Head of caudate nucleus (tissue), 42 donors: ENCODE measurements around the gene DNAJC5.
A peak's percentile ranks its signal among the peaks of the same experiment; 100 is the strongest.
"Not testable (repeated sequence)": the region's sequence is repeated elsewhere in the genome, so short reads cannot be mapped to it uniquely, and the experiment has no call there.

Experiments used
- DNase-seq, 42 donors: peaks; one replicate each; pipeline versions ENCODE4 v3.0.0 to v3.0.0-alpha.2; 2020 to 2021; ENCODE audit warnings: mixed read lengths in 7 of 42
- intact Hi-C: fragments of 100-400 bp; cut with DNase I; formaldehyde crosslinking; loops from one replicate; pipeline ENCODE4 v1.15.0; 2022

DNAJC5 gene

GRCh38 chr20:63880901-63881300 is 14.0 kb upstream of the DNAJC5 start:
- DNase-seq, intact Hi-C loops: not testable (repeated sequence)

- no peak for DNase-seq
- intact Hi-C loops, result no loop called here
Measured at GRCh38 chr20:63881451-63882226, 13.3 kb upstream of the DNAJC5 start.

- intact Hi-C loops, result no loop called here
- no peak for DNase-seq
Measured at GRCh38 chr20:63882257-63883200, 12.4 kb upstream of the DNAJC5 start.

- no peak for DNase-seq
- intact Hi-C loops, result no loop called here
Measured at GRCh38 chr20:63883201-63883593, 11.7 kb upstream of the DNAJC5 start.

- DNase-seq, result peak in 1 of 42 donors; percentile 20
- intact Hi-C loops, result no loop called here
Measured at GRCh38 chr20:63884506-63885263, 10.2 kb upstream of the DNAJC5 start.

- intact Hi-C loops, result no loop called here
- no peak for DNase-seq
Measured at GRCh38 chr20:63885264-63886053, 9.5 kb upstream of the DNAJC5 start.

DNA sequence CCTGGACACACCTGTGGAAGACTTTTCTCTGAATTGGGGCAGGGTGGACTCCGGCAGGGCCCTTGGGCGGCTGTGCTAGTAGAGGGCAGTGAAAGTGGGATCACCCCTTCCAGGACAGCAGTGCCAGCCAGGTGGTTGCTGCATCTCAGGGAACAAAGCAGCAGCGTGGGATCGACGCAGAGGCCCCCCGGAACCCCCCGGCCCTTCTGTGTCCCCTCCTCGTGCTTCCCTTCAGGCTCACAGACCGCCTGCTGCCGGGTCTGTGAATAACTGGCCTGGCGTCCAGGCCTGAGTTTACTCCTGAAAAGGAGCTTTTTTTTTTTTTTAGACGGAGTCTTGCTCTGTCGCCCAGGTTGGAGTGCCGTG is 8.9 kb upstream of the DNAJC5 start:
- intact Hi-C loops, result no loop called here
- no peak for DNase-seq

- intact Hi-C loops, result no loop called here
- DNase-seq, result no peak
Measured at GRCh38 chr20:63886921-63887320, 8.0 kb upstream of the DNAJC5 start.

DNA sequence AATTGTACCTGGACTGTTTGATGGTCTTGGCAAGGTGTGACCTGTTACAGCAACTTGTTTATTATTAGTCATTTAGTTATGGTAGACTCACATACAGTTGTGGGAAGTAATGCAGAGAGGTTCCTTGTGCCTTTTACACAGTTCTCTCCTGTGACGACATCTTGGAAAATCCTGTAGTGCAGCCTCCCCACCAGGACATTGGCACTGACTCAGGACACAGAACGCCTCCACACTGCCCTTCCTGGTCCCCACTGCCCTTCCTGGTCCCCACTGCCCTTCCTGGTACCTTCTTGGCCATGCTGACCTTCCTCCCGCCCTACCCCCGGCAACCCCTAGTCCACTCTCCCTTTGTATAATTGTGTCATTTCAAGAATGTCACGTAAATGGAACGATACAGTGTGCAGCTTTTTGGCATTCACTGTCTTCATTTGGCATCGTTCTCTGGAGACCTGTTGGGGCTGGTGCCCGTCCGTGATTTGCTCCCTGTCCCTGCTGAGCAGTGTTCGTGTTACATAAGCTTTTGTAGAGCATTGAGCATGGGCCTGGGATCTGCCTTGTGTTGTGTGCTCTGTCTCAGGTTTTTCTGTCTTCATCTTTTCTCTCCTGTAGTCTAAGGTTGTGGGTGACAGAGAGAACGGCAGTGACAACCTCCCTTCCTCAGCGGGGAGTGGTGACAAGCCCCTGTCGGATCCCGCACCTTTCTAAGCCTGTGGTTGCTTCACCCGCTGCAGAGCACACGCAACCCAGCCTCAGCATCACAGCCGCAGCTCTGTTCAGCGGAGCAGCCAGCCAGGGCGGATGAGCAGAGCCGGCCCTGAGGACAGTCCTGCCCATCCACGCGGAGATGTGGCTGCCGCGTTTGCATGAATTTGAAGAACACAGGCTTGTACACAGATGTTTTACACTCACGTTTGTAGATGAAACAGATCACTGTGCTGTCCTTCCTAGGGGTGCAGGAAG is 5.4 kb upstream of the DNAJC5 start:
- DNase-seq, result peak in 19 of 42 donors; percentile 7 to 61 (median 33)
- intact Hi-C loops, result no loop called here

DNA sequence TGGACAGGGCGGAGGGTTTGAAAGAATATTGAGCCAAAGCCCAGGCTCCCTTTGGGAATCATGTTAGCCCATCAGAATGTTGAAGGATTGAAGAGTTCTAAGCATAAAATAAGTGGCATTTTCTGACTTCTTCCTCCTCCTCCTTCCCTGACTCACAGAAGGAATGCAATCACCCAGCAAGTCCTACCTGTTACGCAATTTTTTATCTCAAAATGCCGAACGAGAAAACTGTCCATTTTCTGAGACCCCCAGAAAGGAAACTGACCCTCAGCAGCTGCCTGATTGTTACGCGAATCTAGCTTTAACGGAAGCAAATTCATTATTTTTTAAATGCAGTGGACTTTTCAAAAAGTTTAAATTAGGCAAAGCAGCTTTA is 4.7 kb upstream of the DNAJC5 start:
- intact Hi-C loops, result no loop called here
- no peak for DNase-seq

GRCh38 chr20:63890616-63891015 is 4.3 kb upstream of the DNAJC5 start:
- intact Hi-C loops, result no loop called here
- no peak for DNase-seq

DNA sequence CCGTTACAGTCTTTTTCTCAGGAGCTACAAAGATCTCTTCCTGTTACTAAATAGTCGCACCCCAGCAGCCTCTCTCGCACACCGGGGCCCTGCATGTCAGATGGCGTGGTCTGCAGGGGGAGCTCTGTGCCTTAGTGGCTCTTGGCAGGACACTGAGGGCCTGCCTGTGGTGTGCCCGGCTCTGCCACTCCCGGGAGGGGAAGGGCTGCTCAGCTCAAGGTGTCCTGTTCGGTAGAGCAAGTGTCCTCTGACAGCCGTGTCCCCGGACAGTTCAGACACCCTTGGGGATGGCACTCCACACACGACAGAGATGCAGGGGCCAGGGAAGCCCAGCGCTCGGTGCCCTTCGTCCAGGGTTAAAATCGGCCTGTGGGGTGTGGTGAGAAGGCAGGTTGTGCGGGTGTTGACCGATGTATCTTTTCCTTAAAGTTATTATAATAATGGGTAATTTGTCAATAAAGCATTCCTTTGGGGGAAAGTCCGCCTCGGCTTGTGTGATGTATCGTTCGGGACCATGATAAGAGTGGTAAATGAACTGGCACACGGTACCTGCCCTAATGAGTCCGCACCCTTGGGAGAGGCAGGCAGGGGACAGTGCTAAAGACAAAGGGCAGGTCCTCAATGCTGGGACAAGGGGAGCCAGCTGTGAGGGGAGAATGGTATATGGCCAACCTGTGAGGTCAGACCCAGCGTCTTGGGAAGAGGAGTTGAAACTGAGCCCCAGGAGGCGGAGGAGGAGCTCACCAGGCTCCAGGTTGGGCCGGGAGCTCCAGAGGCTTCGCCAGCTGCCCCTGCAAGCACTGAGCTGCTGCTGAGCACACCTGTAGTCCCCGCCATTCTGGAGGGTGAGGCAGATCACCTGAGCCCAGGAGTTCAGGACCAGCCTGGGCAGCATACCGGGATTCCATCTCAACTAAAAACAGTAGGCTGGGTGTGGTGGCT is 3.6 kb upstream of the DNAJC5 start:
- intact Hi-C loops, result no loop called here
- DNase-seq, result no peak

DNA sequence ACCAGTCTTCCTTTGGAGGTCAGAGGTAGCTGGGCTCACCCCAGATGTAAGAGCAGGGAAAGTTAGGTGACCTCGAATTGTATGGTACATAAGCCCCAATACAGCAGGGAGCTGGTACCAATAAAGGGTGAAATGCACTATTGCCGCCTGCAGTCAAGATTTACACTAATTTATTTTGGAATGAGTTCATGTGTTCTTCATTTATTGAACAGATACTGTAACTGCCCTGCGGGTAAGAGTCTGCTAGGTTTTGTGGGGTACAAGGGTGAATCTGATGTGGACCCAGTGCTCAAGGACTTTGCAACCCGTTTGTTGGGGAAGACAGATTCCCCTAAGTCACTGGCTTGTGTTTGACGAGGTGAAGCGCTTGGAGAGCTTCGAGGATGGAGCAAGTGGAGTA is 2.5 kb upstream of the DNAJC5 start:
- no peak for DNase-seq
- intact Hi-C loops, result no loop called here

GRCh38 chr20:63893999-63894357 is 948 bp upstream of the DNAJC5 start:
- DNase-seq, result no peak
- intact Hi-C loops, result no loop called here

DNA sequence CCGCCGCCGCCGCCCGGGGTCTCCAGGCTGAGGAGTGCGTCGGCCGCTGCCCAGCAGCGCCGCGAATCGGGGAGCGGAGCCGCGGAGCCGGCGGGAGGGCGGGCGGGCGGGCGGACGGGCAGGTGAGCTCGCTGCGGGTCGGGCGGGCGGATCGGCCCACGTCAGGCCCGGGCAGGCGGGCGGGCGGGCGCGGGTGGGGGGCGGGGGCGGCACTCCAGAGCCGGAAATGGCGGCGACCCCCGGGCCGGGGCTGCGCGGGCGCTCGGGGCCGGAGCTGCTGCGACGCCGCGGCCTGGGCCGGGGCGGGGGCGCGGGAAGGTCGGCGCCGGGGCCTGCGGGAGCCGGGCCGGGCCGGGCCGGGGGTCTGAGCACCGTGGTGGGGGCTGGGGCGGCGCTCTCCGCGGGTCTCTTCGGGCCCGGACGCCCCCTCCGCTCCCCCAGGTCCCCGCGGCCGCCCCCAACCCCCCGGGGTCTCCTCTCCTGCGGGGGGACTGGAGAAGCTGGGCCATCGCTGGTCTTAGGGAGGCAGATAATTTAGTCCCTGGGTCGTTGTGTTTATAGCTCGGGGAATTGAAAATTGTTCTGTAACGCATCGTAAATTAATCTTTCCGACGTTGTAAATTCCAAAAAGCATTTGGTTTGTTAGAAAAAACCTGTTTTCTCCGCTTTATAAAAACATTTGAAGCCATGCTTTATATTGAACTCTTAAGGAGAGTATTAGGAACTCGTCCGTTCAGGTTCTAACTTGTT is 451 bp downstream of the DNAJC5 start:
- no peak for DNase-seq
- intact Hi-C loops, result no loop called here

DNA sequence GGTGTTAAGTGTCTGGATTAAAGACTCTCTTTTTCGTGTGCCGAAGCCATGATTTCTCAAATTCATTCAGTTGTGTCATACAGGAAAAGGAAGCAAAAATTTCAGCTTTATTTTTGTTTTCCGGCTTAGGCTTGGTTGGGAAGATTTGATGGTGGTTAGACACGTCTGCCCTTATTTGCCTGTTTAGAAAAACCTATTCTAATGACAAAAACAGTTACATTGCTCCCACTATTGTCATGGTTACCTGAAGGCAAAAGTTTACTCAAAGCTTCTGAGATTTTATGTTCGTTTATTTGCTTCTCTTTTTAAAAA is 982 bp downstream of the DNAJC5 start:
- intact Hi-C loops, result no loop called here
- no peak for DNase-seq
